ENCODE data around the gene PCYT1B. TPM values are rescaled to one million over a fixed set of nuclear protein-coding genes. Genes with fewer than 3 reads are reported as not detected.
A peak's percentile ranks its signal among the peaks of the same experiment; 100 is the strongest.

Gene PCYT1B
- total RNA-seq: 1 to 10 TPM in 2 of 4 donors, under 1 TPM in 2; 0.87 to 1.9 (median 1.2) TPM

DNA sequence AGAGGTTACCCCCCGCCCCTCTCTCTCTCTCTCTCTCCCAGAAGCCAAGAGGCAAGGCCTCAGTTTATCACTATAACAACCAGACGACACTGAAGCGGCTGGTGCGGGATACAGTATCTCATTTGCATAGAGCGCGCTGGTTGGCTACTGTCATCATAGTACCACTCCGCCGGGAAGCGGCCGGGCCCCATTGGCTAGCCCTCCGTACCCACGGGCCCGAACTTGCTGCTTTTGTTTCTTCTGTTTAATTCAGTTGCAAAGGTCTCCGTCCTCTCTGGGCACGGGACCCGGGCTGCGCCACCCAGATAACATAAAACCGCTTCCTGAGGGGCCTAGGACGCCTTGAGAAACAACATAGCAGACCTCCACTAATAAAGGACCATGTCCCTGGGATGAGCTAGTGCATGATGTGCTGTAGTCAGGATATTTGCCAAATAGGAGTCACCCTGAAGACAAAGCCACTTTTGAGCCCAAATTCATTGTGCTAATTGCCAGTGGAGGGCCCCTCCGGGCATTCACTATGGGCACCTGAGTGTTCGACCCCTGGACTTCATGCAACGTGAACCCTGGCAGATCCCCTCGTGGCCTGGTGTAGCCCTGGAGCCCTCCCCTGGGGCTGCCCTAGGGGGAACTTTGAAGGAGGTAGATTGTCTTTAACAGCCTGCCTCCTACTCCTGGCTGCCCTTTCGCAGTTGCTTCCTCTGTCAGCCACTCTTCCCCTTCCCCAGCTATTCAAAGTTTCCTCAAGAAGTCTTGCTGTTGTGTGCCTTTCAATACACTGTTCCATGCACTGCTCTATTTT lies at the start of gene PCYT1B:
TSS of gene PCYT1B (minus strand) at position 91 of the 802 bp plus-strand sequence. CDS start 242 bp downstream, outside the sequence.
- 7 to 35% methylated on average over 7 to 22 of the region's 24 CpGs for WGBS, 2 donors
- Histone ChIP-seq H3K36me3 (no peaks in the 10 kb centered on the region), H3K4me1 (peaks cover 0 to 6% (median 0%) of the 10 kb centered on the region in 4 donors), H3K4me3 (peak within 1 kb of the TSS; percentile 1 to 43 (median 22)), H3K27me3 (peaks cover 0 to 12% of the 10 kb centered on the region in 2 donors), H3K27ac (peak within 1 kb of the TSS in 2 of 4 donors; percentile 40 to 47), H3K9me3 (no peaks in the 10 kb centered on the region)
- TF ChIP-seq EP300 (IDR thresholded peaks at IDR 0.05): no peak
- TF ChIP-seq POLR2A (IDR thresholded peaks at IDR 0.05): no peak
- TF ChIP-seq, protein P1, sequence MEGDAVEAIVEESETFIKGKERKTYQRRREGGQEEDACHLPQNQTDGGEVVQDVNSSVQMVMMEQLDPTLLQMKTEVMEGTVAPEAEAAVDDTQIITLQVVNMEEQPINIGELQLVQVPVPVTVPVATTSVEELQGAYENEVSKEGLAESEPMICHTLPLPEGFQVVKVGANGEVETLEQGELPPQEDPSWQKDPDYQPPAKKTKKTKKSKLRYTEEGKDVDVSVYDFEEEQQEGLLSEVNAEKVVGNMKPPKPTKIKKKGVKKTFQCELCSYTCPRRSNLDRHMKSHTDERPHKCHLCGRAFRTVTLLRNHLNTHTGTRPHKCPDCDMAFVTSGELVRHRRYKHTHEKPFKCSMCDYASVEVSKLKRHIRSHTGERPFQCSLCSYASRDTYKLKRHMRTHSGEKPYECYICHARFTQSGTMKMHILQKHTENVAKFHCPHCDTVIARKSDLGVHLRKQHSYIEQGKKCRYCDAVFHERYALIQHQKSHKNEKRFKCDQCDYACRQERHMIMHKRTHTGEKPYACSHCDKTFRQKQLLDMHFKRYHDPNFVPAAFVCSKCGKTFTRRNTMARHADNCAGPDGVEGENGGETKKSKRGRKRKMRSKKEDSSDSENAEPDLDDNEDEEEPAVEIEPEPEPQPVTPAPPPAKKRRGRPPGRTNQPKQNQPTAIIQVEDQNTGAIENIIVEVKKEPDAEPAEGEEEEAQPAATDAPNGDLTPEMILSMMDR (IDR thresholded peaks at IDR 0.05): no peak
- DNase-seq (ENCODE audit: low spot score in 2 of 2): peak; percentile 19 to 39

DNA sequence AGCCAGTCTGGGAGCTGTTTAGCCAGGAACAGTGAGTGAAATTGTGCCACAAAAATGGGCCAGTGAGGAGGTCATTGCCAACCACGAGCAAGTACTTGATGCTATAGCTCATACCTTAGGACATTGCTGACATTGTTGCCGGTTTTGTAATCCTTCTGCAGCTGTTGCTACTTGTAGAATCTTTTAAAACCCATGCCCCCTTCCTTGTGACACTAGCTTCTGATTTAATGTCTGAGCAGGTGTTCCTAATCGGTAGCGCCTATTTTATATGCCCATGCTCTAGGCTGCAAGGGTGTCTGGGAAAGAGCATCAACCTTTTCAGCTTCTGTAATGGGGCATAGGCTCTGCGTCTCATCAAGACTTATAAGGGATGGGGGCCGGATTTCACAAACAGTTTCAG lies 49.1 kb upstream of the PCYT1B start:
- no peak overlapping the region for H3K4me3 ChIP-seq

GRCh38 chrX:24694825-24695224 lies 47.7 kb upstream of the PCYT1B start:
- Histone ChIP-seq H3K27me3 (no peaks in the 10 kb centered on the region), H3K4me1 (peaks cover 0 to 9% (median 2%) of the 10 kb centered on the region in 4 donors), H3K9me3 (no peaks in the 10 kb centered on the region), H3K27ac (no peak overlapping the region), H3K4me3 (peak overlapping the region in 1 of 4 donors; percentile 76), H3K36me3 (peaks cover 0 to 2% (median 0%) of the 10 kb centered on the region in 3 donors)
- no peak for DNase-seq (ENCODE audit: low spot score in 2 of 2)
- 32 to 51% methylated on average over 5 to 6 of the region's 6 CpGs for WGBS, 2 donors
- TF ChIP-seq, protein P1 (IDR thresholded peaks at IDR 0.05): no peak
- no peak for TF ChIP-seq POLR2A (IDR thresholded peaks at IDR 0.05)
- no peak for TF ChIP-seq EP300 (IDR thresholded peaks at IDR 0.05)

More for the DNA sequence above, 49.1 kb upstream of the PCYT1B start:
- DNase-seq (ENCODE audit: low spot score in 2 of 2): no peak
- Histone ChIP-seq H3K36me3 (peaks cover 0 to 16% (median 0%) of the 10 kb centered on the region in 3 donors), H3K27me3 (no peaks in the 10 kb centered on the region), H3K27ac (no peak overlapping the region), H3K4me1 (peaks cover 0 to 9% (median 2%) of the 10 kb centered on the region in 4 donors), H3K9me3 (no peaks in the 10 kb centered on the region)
- WGBS, 2 donors: 68 to 80% methylated on average over 6 of the region's 6 CpGs
- TF ChIP-seq POLR2A (IDR thresholded peaks at IDR 0.05) (no peak), EP300 (IDR thresholded peaks at IDR 0.05) (no peak)
- TF ChIP-seq, protein P1 (IDR thresholded peaks at IDR 0.05): no peak

- TF ChIP-seq POLR2A (IDR thresholded peaks at IDR 0.05): peak in 1 of 2 donors; percentile 19
- TF ChIP-seq, protein P1 (IDR thresholded peaks at IDR 0.05): peak in 3 of 5 experiments; percentile 8 to 54 (median 21)
- peak in 1 of 2 donors; percentile 85 for TF ChIP-seq EP300 (IDR thresholded peaks at IDR 0.05)
- peak; percentile 78 for DNase-seq (ENCODE audit: low spot score in 2 of 2)
- H3K4me3 ChIP-seq: peak within 1 kb of the TSS; percentile 45 to 76 (median 59)
- H3K27me3 ChIP-seq: no peaks in the 10 kb centered on the region
- H3K9me3 ChIP-seq: no peaks in the 10 kb centered on the region
- 0 to 39% methylated on average over 7 to 66 of the region's 70 CpGs for WGBS, 2 donors
- peaks cover 0 to 9% (median 2%) of the 10 kb centered on the region in 4 donors for H3K4me1 ChIP-seq
- H3K27ac ChIP-seq: peak within 1 kb of the TSS; percentile 74 to 92 (median 80)
- no peaks in the 10 kb centered on the region for H3K36me3 ChIP-seq
These were observed 46.5 kb upstream of the PCYT1B start, which contains the start of gene POLA1 for GRCh38 chrX:24693453-24694202. POLA1 (plus strand) TSS chrX:24693918; CDS start chrX:24693962, 44 bp downstream.
